ENCODE measurements around the gene NPEPL1. TPM values are rescaled to one million over a fixed set of nuclear protein-coding genes. Genes with fewer than 3 reads are reported as not detected.

Gene NPEPL1
- total and polyA plus RNA-seq, 2 donors (not counting 3 experiments of a cell fraction or from before 2014, with no cell fraction given) = 22.5 to 40.8 TPM

DNA sequence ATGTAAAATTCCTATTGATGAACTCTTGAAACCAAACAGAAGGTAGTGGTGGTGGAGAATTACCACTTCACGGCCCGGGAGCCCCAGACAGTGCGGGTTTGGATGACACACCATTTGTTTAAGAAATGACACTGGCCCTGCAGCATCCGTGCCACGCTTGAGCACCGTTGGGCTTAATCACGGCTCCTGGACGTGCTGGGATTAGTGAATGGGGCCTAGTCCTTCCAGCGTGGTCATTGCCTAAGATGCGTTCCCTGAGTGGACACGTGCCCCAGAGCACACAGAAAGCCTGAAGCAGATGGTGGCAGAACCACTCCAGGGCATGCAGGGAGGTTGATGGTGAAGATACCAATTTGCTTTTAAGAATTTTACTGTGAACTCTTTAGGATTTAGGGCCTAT, 27.0 kb upstream of the NPEPL1 start:
- no peaks in the 10 kb centered on the region for H3K27me3 ChIP-seq (ENCODE audit: control insufficient read depth in 2 of 2, insufficient read depth in 2 of 2, low read length in 2 of 2)
- H3K36me3 ChIP-seq (ENCODE audit: control insufficient read depth in 2 of 2, extremely low read depth in 1 of 2, insufficient read depth in 2 of 2, low read length in 2 of 2) = peaks cover 15 to 21% of the 10 kb centered on the region in 2 experiments
- no peak overlapping the region for H3K27ac ChIP-seq (ENCODE audit: insufficient read depth, low read depth, low read length)
- H3K79me2 ChIP-seq (ENCODE audit: control insufficient read depth, insufficient read depth, low read length) = peaks cover 58% of the 10 kb centered on the region
- H4K20me1 ChIP-seq (replicated peaks; ENCODE audit: control insufficient read depth, extremely low read depth, insufficient read depth, low read length) = no peaks in the 10 kb centered on the region
- intact Hi-C loops (cut with micrococcal nuclease) (no loop called here), dilution Hi-C loops (cut with MboI; ENCODE audit: extremely low pct_ligation_motif_present, low sequenced_read_pairs) (loop anchor here (25.0 kb wide), 1 partner anchor 428 kb away; the partner anchor contains the start of gene ANKRD60)
- no peak for DNase-seq (ENCODE audit: low read depth, low spot score)
- no peak overlapping the region for H2AFZ ChIP-seq (ENCODE audit: low read depth, low read length)
- CTCF ChIA-PET = interaction anchor here (2.1 kb wide), 1 partner anchor 174 kb away, joined by 5 read pairs; no protein-coding TSS in a partner anchor
- TF ChIP-seq POLR2AphosphoS5 (IDR thresholded peaks at IDR 0.05; ENCODE audit: insufficient read depth, low read depth, low read length) (no peak), FOS (IDR thresholded peaks at IDR 0.05; ENCODE audit: borderline replicate concordance, insufficient read depth, low read length) (no peak), POLR2A (IDR thresholded peaks at IDR 0.05; ENCODE audit: low read depth, low read length) (no peak), JUN (IDR thresholded peaks at IDR 0.05; ENCODE audit: borderline replicate concordance, insufficient read depth, insufficient read length, low read depth) (no peak), MYC (IDR thresholded peaks at IDR 0.05; ENCODE audit: low read depth, low read length) (no peak), GATA2 (IDR thresholded peaks at IDR 0.05; ENCODE audit: insufficient read depth, insufficient read length, low read depth, low read length) (no peak), EZH2 (IDR thresholded peaks at IDR 0.05; ENCODE audit: borderline replicate concordance, low read depth, low read length, severe bottlenecking) (no peak)
- TF ChIP-seq, protein P1, sequence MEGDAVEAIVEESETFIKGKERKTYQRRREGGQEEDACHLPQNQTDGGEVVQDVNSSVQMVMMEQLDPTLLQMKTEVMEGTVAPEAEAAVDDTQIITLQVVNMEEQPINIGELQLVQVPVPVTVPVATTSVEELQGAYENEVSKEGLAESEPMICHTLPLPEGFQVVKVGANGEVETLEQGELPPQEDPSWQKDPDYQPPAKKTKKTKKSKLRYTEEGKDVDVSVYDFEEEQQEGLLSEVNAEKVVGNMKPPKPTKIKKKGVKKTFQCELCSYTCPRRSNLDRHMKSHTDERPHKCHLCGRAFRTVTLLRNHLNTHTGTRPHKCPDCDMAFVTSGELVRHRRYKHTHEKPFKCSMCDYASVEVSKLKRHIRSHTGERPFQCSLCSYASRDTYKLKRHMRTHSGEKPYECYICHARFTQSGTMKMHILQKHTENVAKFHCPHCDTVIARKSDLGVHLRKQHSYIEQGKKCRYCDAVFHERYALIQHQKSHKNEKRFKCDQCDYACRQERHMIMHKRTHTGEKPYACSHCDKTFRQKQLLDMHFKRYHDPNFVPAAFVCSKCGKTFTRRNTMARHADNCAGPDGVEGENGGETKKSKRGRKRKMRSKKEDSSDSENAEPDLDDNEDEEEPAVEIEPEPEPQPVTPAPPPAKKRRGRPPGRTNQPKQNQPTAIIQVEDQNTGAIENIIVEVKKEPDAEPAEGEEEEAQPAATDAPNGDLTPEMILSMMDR (IDR thresholded peaks at IDR 0.05; ENCODE audit: extremely low read depth in 1 of 2, insufficient read depth in 1 of 2, low read depth in 1 of 2, low read length in 2 of 2) = no peak
- TF ChIP-seq, protein P2, sequence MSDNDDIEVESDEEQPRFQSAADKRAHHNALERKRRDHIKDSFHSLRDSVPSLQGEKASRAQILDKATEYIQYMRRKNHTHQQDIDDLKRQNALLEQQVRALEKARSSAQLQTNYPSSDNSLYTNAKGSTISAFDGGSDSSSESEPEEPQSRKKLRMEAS (IDR thresholded peaks at IDR 0.05; ENCODE audit: insufficient read depth, insufficient read length) = no peak
- no peak overlapping the region for H3K9ac ChIP-seq (replicated peaks; ENCODE audit: extremely low read depth, insufficient read depth, low read length)
- no peak overlapping the region for H3K4me2 ChIP-seq (ENCODE audit: insufficient read depth, low read length)
- H3K9me1 ChIP-seq (replicated peaks; ENCODE audit: control insufficient read depth, extremely low read depth, insufficient read depth, low read length) = no peaks in the 10 kb centered on the region
- H3K4me3 ChIP-seq (replicated peaks in 1 of 3; ENCODE audit: insufficient read depth in 1 of 3, low read depth in 1 of 3, low read length in 3 of 3) = no peak overlapping the region
- BruUV-seq (replicated peaks) = no TSS peak
- POLR2A ChIA-PET = interaction anchor here (0.6 kb wide), 1 partner anchor 321 kb away, joined by 3 read pairs; no protein-coding TSS in a partner anchor
- H3K4me1 ChIP-seq (ENCODE audit: control insufficient read depth, extremely low read depth, insufficient read depth, low read length) = peaks cover 15% of the 10 kb centered on the region
- H3K9me3 ChIP-seq (replicated peaks; ENCODE audit: control insufficient read depth, insufficient read depth, low read length) = no peaks in the 10 kb centered on the region
- no peak for FAIRE-seq

Measured in endothelial cell of umbilical vein (primary cell).